ENCODE data around the gene COPS7B. TPM values are rescaled to one million over a fixed set of nuclear protein-coding genes. Genes with fewer than 3 reads are reported as not detected.

Gene COPS7B
- total and polyA plus RNA-seq, 2 experiments from 2014 or later, result 15.9 to 30.8 TPM

DNA sequence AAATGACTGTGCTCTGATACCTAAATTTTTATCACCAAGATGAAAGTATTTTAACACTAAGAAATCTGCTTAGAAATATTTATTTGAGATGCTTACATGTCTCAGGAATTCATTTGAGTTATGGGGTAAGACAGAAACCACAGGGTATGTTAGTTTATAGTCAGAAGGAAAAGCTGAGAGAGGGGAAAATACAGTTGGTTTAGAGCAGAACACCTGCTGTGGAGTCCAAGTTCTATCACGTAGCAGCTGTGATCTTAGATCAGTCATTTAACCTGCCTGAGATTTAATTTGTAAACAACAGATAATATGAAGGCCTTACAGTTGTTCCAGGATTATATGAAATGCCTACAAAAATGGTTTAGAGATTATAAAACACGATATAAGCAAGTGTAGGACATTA is 34.2 kb upstream of the COPS7B start:
- WGBS (ENCODE audit: low lambda C conversion rate, missing lambda C conversion rate), result 80% methylated on average over 2 of the region's 2 CpGs
- DNase-seq (ENCODE audit: low spot score), result no peak
- no peak overlapping the region for H3K27ac ChIP-seq
- H3K4me1 ChIP-seq (ENCODE audit: insufficient read depth), result no peaks in the 10 kb centered on the region
- H3K9me2 ChIP-seq (replicated peaks; ENCODE audit: insufficient read depth), result no peaks in the 10 kb centered on the region
- no peak for TF ChIP-seq EZH2phosphoT487 (IDR thresholded peaks at IDR 0.05; ENCODE audit: low read depth, severe bottlenecking, unreplicated experiment)
- TF ChIP-seq, protein P1, sequence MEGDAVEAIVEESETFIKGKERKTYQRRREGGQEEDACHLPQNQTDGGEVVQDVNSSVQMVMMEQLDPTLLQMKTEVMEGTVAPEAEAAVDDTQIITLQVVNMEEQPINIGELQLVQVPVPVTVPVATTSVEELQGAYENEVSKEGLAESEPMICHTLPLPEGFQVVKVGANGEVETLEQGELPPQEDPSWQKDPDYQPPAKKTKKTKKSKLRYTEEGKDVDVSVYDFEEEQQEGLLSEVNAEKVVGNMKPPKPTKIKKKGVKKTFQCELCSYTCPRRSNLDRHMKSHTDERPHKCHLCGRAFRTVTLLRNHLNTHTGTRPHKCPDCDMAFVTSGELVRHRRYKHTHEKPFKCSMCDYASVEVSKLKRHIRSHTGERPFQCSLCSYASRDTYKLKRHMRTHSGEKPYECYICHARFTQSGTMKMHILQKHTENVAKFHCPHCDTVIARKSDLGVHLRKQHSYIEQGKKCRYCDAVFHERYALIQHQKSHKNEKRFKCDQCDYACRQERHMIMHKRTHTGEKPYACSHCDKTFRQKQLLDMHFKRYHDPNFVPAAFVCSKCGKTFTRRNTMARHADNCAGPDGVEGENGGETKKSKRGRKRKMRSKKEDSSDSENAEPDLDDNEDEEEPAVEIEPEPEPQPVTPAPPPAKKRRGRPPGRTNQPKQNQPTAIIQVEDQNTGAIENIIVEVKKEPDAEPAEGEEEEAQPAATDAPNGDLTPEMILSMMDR (IDR thresholded peaks at IDR 0.05; ENCODE audit: poor library complexity), result no peak
- TF ChIP-seq EZH2 (IDR thresholded peaks at IDR 0.05; ENCODE audit: borderline replicate concordance), result no peak
- no peaks in the 10 kb centered on the region for H3K79me2 ChIP-seq
- no peaks in the 10 kb centered on the region for H3K36me3 ChIP-seq (replicated peaks; ENCODE audit: insufficient read depth, low read depth)
- H3K27me3 ChIP-seq, result no peaks in the 10 kb centered on the region
- no peak overlapping the region for H2AFZ ChIP-seq
- no peaks in the 10 kb centered on the region for H4K20me1 ChIP-seq (ENCODE audit: insufficient read depth, poor library complexity, severe bottlenecking)
- no peak overlapping the region for H3K4me3 ChIP-seq
- no peak overlapping the region for H3K4me2 ChIP-seq
- no peaks in the 10 kb centered on the region for H3K9me3 ChIP-seq (ENCODE audit: low read depth)

DNA sequence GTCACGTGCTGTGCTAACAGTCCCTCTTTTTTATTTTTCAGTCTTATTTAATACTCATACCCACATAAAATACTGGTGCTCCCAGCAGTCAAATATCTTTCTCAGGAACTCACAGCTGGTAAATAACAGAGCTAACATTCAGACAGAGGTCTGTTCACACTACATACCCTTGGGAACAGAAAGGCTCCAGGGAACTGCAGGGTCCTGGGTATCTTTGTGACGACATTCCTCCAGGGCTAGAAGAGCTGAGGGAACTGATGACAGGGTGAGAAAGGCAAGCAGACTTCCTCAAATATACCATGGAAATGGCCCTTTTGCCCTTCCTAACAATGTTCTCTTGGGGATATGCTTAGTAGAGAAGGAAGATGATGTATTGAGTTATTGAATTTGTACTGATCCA is 24.5 kb upstream of the COPS7B start:
- no peak overlapping the region for H3K4me3 ChIP-seq

DNA sequence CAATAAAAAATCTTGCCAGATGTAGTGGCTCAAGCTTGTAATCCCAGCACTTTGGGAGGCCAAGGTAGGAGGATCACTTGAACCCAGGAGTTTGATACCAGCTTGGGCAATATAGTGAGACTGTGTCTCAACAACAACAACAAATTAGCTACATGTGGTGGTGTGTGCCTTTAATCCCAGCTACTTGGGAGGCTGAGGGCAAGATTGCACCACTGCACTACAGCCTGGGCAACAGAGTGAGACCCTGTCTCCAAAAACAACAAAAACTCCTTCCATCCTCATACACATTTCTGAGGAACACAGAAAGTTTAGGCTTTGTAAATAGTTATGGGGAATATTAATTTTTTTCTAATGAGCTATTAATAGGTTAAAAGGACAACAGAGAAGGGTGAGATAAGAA is 22.1 kb upstream of the COPS7B start:
- no peak for TF ChIP-seq EZH2 (IDR thresholded peaks at IDR 0.05; ENCODE audit: borderline replicate concordance)
- TF ChIP-seq, protein P1 (IDR thresholded peaks at IDR 0.05; ENCODE audit: poor library complexity), result no peak
- no peak for TF ChIP-seq EZH2phosphoT487 (IDR thresholded peaks at IDR 0.05; ENCODE audit: low read depth, severe bottlenecking, unreplicated experiment)
- Histone ChIP-seq H3K36me3 (replicated peaks; ENCODE audit: insufficient read depth, low read depth) (no peaks in the 10 kb centered on the region), H2AFZ (no peak overlapping the region), H3K27me3 (no peaks in the 10 kb centered on the region), H4K20me1 (ENCODE audit: insufficient read depth, poor library complexity, severe bottlenecking) (no peaks in the 10 kb centered on the region), H3K9me2 (replicated peaks; ENCODE audit: insufficient read depth) (no peaks in the 10 kb centered on the region), H3K4me2 (no peak overlapping the region), H3K79me2 (no peaks in the 10 kb centered on the region), H3K27ac (no peak overlapping the region), H3K4me3 (no peak overlapping the region), H3K9me3 (ENCODE audit: low read depth) (no peaks in the 10 kb centered on the region), H3K4me1 (ENCODE audit: insufficient read depth) (no peaks in the 10 kb centered on the region)
- DNase-seq (ENCODE audit: low spot score), result no peak

More for the DNA sequence above, 24.5 kb upstream of the COPS7B start:
- Histone ChIP-seq H2AFZ (no peak overlapping the region), H3K27me3 (no peaks in the 10 kb centered on the region), H3K36me3 (replicated peaks; ENCODE audit: insufficient read depth, low read depth) (no peaks in the 10 kb centered on the region), H3K4me1 (ENCODE audit: insufficient read depth) (no peaks in the 10 kb centered on the region), H3K27ac (no peak overlapping the region), H4K20me1 (ENCODE audit: insufficient read depth, poor library complexity, severe bottlenecking) (no peaks in the 10 kb centered on the region), H3K9me2 (replicated peaks; ENCODE audit: insufficient read depth) (no peaks in the 10 kb centered on the region), H3K79me2 (no peaks in the 10 kb centered on the region), H3K9me3 (ENCODE audit: low read depth) (no peaks in the 10 kb centered on the region), H3K4me2 (no peak overlapping the region)
- no peak for DNase-seq (ENCODE audit: low spot score)
- 69% methylated on average over 2 of the region's 2 CpGs for WGBS (ENCODE audit: low lambda C conversion rate, missing lambda C conversion rate)
- TF ChIP-seq, protein P1 (IDR thresholded peaks at IDR 0.05; ENCODE audit: poor library complexity), result no peak
- TF ChIP-seq EZH2phosphoT487 (IDR thresholded peaks at IDR 0.05; ENCODE audit: low read depth, severe bottlenecking, unreplicated experiment) (no peak), EZH2 (IDR thresholded peaks at IDR 0.05; ENCODE audit: borderline replicate concordance) (no peak)

DNA sequence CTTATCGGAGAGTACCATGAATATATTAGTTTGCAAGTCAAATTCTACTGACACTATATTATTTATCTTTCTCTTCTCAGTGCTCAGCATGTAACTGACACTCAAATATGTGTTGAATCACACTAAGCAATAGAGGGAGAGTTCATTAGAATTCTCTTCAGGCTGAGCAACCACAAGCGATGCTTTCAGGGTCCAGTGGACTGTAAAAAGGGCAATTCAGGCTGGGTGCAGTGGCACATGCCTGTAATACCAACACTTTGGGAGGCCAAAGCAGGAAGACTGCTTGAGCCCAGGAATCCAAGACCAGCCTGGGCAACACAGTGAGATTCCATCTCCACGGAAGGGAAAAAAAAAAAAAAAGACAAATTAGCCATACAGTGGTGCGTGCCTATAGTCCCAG is 21.5 kb upstream of the COPS7B start:
- no peaks in the 10 kb centered on the region for H3K9me3 ChIP-seq (ENCODE audit: low read depth)
- no peaks in the 10 kb centered on the region for H3K9me2 ChIP-seq (replicated peaks; ENCODE audit: insufficient read depth)
- no peaks in the 10 kb centered on the region for H4K20me1 ChIP-seq (ENCODE audit: insufficient read depth, poor library complexity, severe bottlenecking)
- TF ChIP-seq EZH2 (IDR thresholded peaks at IDR 0.05; ENCODE audit: borderline replicate concordance) (no peak), EZH2phosphoT487 (IDR thresholded peaks at IDR 0.05; ENCODE audit: low read depth, severe bottlenecking, unreplicated experiment) (no peak)
- TF ChIP-seq, protein P1 (IDR thresholded peaks at IDR 0.05; ENCODE audit: poor library complexity), result no peak
- no peak overlapping the region for H3K4me2 ChIP-seq
- no peak overlapping the region for H3K27ac ChIP-seq
- no peak overlapping the region for H3K4me3 ChIP-seq
- H3K27me3 ChIP-seq, result no peaks in the 10 kb centered on the region
- WGBS (ENCODE audit: low lambda C conversion rate, missing lambda C conversion rate), result 95% methylated on average over 4 of the region's 4 CpGs
- H3K36me3 ChIP-seq (replicated peaks; ENCODE audit: insufficient read depth, low read depth), result no peaks in the 10 kb centered on the region
- H2AFZ ChIP-seq, result no peak overlapping the region
- no peaks in the 10 kb centered on the region for H3K4me1 ChIP-seq (ENCODE audit: insufficient read depth)
- DNase-seq (ENCODE audit: low spot score), result no peak
- H3K79me2 ChIP-seq, result no peaks in the 10 kb centered on the region

Measured in hepatocyte (in vitro differentiated cells).